ENCODE data around the gene ACVR1B. TPM values are rescaled to one million over a fixed set of nuclear protein-coding genes. Genes with fewer than 3 reads are reported as not detected.

ACVR1B gene
- total and polyA plus RNA-seq, 9 of the 15 experiments (the other 6 are each of a cell fraction or from before 2014, with no cell fraction given), result 0.97 to 15.1 (median 6.8) TPM

DNA sequence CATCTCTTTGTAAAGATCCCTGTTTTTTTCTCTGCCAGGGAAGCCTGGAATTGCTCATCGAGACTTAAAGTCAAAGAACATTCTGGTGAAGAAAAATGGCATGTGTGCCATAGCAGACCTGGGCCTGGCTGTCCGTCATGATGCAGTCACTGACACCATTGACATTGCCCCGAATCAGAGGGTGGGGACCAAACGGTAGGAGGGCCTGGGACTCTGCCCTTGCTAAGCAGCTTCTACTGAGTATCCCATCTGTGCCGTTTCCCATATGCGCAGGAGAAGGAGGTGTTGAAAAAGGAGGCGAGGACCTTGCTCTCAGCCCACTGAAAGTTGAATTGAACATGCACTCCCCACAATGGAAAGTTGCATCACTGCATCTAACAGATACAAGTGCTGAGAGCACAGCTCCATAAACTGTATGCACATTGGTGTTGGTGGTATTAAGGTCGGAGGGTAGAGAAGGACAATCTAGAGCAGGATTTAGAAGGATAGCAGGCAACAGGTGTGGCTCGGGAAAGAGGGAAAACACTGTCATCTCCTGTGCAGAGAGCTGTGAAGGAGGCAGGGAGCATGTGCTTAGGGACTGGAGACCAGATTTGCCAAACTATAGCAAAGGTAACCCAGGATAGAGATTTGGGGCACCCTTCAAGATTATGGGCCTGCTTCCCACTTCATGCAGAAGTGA is 33.8 kb downstream of the ACVR1B start (continued):
- TF ChIP-seq ZNF318 (IDR thresholded peaks at IDR 0.05; ENCODE audit: borderline replicate concordance in 1 of 2, low read depth in 1 of 2) (no peak), HNRNPUL1 (IDR thresholded peaks at IDR 0.05; ENCODE audit: low read length) (no peak), USF2 (CRISPR knock-in tag; IDR thresholded peaks at IDR 0.05) (no peak), PTRF (tag; IDR thresholded peaks at IDR 0.05) (no peak), RAD21 (CRISPR knock-in tag; conservative IDR thresholded peaks at IDR 0.05 in 1 of 2, IDR thresholded peaks at IDR 0.05 in 1 of 2) (no peak), NELFE (IDR thresholded peaks at IDR 0.05; ENCODE audit: insufficient read depth, insufficient read length) (no peak), ZNF699 (CRISPR knock-in tag; IDR thresholded peaks at IDR 0.05; ENCODE audit: insufficient replicate concordance) (no peak)
- TF ChIP-seq, protein P1, sequence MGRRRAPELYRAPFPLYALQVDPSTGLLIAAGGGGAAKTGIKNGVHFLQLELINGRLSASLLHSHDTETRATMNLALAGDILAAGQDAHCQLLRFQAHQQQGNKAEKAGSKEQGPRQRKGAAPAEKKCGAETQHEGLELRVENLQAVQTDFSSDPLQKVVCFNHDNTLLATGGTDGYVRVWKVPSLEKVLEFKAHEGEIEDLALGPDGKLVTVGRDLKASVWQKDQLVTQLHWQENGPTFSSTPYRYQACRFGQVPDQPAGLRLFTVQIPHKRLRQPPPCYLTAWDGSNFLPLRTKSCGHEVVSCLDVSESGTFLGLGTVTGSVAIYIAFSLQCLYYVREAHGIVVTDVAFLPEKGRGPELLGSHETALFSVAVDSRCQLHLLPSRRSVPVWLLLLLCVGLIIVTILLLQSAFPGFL (CRISPR knock-in tag; IDR thresholded peaks at IDR 0.05), result no peak
- TF ChIP-seq, protein P2, sequence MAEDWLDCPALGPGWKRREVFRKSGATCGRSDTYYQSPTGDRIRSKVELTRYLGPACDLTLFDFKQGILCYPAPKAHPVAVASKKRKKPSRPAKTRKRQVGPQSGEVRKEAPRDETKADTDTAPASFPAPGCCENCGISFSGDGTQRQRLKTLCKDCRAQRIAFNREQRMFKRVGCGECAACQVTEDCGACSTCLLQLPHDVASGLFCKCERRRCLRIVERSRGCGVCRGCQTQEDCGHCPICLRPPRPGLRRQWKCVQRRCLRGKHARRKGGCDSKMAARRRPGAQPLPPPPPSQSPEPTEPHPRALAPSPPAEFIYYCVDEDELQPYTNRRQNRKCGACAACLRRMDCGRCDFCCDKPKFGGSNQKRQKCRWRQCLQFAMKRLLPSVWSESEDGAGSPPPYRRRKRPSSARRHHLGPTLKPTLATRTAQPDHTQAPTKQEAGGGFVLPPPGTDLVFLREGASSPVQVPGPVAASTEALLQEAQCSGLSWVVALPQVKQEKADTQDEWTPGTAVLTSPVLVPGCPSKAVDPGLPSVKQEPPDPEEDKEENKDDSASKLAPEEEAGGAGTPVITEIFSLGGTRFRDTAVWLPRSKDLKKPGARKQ (CRISPR knock-in tag; IDR thresholded peaks at IDR 0.05), result no peak
